Cardiac muscle cell (in vitro differentiated cells and primary cell): ENCODE data around the gene PCBD1. TPM values are rescaled to one million over a fixed set of nuclear protein-coding genes. Genes with fewer than 3 reads are reported as not detected.
"Not testable (repeated sequence)": the region's sequence is repeated elsewhere in the genome, so short reads cannot be mapped to it uniquely, and the experiment has no call there.

Experiments
- DNase-seq, 2 donors: peaks; one replicate each; pipeline versions ENCODE4 v3.0.0 to v3.0.0-alpha.2; 2010 to 2017; ENCODE audit warnings: low read depth in 1 of 2, low spot score in 1 of 2
- H3K27ac ChIP-seq: fragments of 200-600 bp; sonication (generic); 2 replicates; pipeline ENCODE4 v1.5.1; 2016
- H3K27me3 ChIP-seq: fragments of 200-600 bp; sonication (generic); 2 replicates; pipeline ENCODE4 v1.6.0; 2016; ENCODE audit warnings: control low read depth
- H3K36me3 ChIP-seq: fragments of 200-600 bp; sonication (generic); 2 replicates; pipeline ENCODE4 v1.5.1; 2016; ENCODE audit warnings: control low read depth
- H3K4me1 ChIP-seq: fragments of 200-600 bp; sonication (generic); 2 replicates; pipeline ENCODE4 v1.8.1; 2017; ENCODE audit warnings: low read depth, mild to moderate bottlenecking, mixed run types
- H3K4me3 ChIP-seq: fragments of 200-600 bp; sonication (generic); 2 replicates; pipeline ENCODE4 v1.5.1; 2016; ENCODE audit warnings: mild to moderate bottlenecking
- H3K9me3 ChIP-seq: fragments of 200-600 bp; sonication (generic); 2 replicates; pipeline ENCODE4 v1.5.1; 2017; ENCODE audit warnings: low read depth, mild to moderate bottlenecking, control low read depth
- polyA plus RNA-seq: library from polyadenylated mRNA; unstranded; fragments of >200 nt; fragmentation: Nextera tagmentation; extraction: Ambion mirVana; gene quantifications from 2 replicates; pipeline ENCODE4 v1.2.1, GENCODE V29; 2016
- total RNA-seq: library from RNA; depleted of rRNA; stranded (reverse); fragments of >200 nt; gene quantifications from 2 replicates; pipeline ENCODE4 v1.2.3, GENCODE V29; 2016
- TF ChIP-seq, protein P1 (sequence below): IDR thresholded peaks from 2 replicates; pipeline ENCODE4 v1.5.1; 2012; ENCODE audit warnings: low read depth, mild to moderate bottlenecking, low read length

The PCBD1 gene
- total and polyA plus RNA-seq, 2 experiments from 2014 or later: 145 to 264 TPM

DNA sequence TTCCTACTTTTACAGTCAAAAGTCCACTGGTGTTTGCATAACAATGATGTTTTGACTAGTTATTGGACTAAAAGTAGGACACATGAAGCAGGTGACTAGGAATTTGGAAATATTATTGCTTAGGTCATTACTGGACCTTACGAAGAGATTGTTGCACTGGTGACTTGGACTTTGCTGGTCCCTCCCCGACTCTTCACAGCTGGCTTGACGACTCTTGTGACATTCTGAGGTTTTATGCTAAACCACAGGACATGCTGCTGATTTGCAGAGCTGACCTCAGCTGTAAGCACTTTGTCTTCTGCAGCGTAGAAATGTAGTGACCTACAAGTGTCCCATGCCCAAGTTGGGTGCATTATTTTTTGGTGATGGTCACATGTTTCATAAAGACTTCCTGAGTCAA lies 21.9 kb downstream of the PCBD1 start:
- DNase-seq: peak in 1 of 2 donors; percentile 21
- TF ChIP-seq, protein P1, sequence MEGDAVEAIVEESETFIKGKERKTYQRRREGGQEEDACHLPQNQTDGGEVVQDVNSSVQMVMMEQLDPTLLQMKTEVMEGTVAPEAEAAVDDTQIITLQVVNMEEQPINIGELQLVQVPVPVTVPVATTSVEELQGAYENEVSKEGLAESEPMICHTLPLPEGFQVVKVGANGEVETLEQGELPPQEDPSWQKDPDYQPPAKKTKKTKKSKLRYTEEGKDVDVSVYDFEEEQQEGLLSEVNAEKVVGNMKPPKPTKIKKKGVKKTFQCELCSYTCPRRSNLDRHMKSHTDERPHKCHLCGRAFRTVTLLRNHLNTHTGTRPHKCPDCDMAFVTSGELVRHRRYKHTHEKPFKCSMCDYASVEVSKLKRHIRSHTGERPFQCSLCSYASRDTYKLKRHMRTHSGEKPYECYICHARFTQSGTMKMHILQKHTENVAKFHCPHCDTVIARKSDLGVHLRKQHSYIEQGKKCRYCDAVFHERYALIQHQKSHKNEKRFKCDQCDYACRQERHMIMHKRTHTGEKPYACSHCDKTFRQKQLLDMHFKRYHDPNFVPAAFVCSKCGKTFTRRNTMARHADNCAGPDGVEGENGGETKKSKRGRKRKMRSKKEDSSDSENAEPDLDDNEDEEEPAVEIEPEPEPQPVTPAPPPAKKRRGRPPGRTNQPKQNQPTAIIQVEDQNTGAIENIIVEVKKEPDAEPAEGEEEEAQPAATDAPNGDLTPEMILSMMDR: no peak
- peaks cover 21% of the 10 kb centered on the region for H3K36me3 ChIP-seq
- H3K27ac ChIP-seq: no peak overlapping the region
- H3K27me3 ChIP-seq: no peaks in the 10 kb centered on the region
- H3K4me3 ChIP-seq: no peak overlapping the region
- no peaks in the 10 kb centered on the region for H3K4me1 ChIP-seq
- no peaks in the 10 kb centered on the region for H3K9me3 ChIP-seq

DNA sequence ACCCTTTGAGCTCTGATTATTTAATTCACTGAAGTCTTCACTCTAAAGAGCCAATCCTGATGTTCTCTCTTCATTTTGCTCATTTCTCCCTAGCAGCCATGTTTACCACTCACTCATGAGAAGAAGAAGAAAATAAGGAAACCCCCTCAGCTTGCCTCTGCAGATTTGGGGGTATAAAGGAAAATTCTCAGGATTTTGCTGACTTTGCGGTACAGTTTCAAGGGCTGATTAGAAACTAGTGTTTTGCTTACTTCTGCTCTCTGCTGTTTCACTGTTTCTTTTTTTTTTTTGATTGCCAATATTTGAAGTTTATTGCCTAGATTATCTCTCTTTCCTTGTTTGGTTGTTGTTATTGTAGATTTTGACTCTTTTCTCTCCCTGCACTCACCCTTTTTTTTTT lies 23.4 kb downstream of the PCBD1 start:
- Histone ChIP-seq H3K4me3 (no peak overlapping the region), H3K27me3 (no peaks in the 10 kb centered on the region), H3K4me1 (no peaks in the 10 kb centered on the region), H3K36me3 (peaks cover 21% of the 10 kb centered on the region), H3K9me3 (no peaks in the 10 kb centered on the region), H3K27ac (no peak overlapping the region)
- no peak for DNase-seq
- TF ChIP-seq, protein P1: no peak

DNA sequence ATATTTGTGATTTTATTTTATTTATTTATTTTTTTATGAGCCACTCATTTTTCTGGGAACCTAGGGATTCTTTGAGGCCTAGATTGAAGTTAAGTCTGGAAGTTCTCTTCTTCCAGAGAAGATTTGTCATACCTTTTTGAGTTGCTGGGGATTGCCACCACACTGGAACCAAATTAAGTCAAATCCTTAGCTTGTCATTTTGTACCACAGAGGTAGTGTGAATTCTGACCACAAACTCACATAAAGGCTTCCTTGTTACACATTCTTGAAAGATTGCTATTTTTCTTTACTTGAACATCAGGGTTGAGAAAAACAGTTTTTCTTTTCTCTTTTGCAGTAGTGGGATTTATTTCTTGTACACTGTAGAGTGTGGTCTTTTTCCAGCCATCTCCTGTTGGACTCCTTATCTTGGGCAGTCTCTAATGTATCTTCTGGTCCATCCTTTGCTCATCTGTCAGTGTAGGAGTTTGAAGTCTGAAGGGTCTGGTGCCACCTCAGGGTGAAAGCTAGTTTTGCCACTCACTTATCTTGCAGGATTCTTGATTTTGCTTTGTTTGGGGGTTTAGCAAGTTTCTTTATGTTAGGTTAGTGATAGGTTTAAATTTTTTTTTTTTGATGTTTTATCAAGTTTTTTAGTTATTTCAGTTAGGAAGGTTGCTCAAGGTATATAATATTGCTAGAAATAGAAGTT lies 24.8 kb downstream of the PCBD1 start:
- no peak for DNase-seq
- Histone ChIP-seq H3K4me1 (no peaks in the 10 kb centered on the region), H3K4me3 (no peak overlapping the region), H3K27ac (no peak overlapping the region), H3K36me3 (peaks cover 27% of the 10 kb centered on the region), H3K9me3 (no peaks in the 10 kb centered on the region), H3K27me3 (no peaks in the 10 kb centered on the region)
- TF ChIP-seq, protein P1: no peak

DNA sequence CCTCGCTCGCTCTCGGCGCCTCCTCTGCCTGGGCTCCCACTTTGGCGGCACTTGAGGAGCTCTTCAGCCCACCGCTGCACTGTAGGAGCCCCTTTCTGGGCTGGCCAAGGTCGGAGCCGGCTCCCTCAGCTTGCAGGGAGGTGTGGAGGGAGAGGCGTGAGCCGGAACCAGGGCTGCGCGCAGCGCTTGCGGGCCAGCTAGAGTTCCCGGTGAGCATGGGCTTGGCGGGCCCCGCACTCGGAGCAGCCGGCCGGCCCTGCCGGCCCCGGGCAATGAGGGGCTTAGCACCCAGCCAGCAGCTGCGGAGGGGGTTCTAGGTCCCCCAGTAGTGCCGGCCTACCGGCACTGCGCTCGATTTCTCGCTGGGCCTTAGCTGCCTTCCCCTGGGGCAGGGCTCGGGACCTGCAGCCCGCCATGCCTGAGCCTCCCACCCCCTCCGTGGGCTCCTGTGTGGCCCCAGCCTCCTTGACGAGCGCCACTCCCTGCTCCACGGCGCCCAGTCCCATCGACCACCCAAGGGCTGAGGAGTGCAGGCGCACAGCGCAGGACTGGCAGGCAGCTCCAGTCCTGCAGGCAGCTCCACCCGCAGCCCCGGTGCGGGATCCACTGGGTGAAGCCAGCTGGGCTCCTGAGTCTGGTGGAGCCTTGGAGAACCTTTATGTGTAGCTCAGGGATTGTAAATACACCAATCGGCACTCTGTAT lies 26.7 kb downstream of the PCBD1 start:
- H3K36me3 ChIP-seq: peaks cover 32% of the 10 kb centered on the region
- not testable (repeated sequence) for DNase-seq, H3K27me3 ChIP-seq, H3K27ac ChIP-seq, H3K4me3 ChIP-seq, H3K9me3 ChIP-seq, H3K4me1 ChIP-seq

DNA sequence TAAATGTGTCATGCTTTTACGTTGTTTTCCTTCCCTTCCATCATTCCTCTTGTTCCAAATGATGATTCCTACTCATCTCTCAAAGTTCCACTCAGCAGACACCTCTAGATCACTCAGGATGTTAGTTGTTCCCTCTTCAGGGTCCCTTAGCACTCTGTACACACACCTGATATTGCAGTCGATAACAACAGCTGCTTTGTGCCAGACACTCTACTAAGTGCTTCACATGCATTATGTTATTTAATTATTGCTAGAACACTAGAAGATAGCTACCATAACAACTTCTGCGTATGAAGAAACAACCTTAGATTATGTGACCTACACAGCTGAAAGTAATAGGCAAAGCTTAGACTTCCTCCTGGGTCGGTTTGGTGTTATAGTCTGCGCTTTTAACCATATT lies 29.6 kb downstream of the PCBD1 start:
- Histone ChIP-seq H3K4me3 (no peak overlapping the region), H3K4me1 (peaks cover 15% of the 10 kb centered on the region), H3K36me3 (peaks cover 47% of the 10 kb centered on the region), H3K9me3 (no peaks in the 10 kb centered on the region), H3K27ac (no peak overlapping the region), H3K27me3 (no peaks in the 10 kb centered on the region)
- TF ChIP-seq, protein P1: no peak
- no peak for DNase-seq

DNA sequence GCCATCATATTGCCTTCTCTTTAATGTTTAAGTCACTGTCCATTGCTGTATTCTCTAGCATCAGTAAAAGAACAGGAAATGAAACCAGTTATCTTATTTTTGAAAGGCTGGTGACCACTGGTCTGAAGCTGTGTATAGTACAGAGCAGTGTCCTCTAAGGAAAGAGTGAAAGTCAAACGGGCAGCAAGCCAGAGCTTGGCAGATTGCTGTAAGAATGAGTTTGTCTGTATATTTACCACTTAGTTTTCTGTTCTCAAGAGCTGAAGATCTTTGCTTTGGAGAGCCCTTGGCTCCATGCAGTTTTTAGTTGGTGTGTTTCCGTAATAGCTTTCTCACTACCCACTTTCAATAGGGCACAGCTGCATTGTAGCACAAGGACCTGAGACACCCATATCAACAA lies 31.9 kb downstream of the PCBD1 start:
- Histone ChIP-seq H3K27ac (peak overlapping the region; percentile 81), H3K4me1 (peaks cover 37% of the 10 kb centered on the region), H3K9me3 (no peaks in the 10 kb centered on the region), H3K36me3 (peaks cover 48% of the 10 kb centered on the region), H3K27me3 (no peaks in the 10 kb centered on the region), H3K4me3 (no peak overlapping the region)
- peak in 1 of 2 donors; percentile 59 for DNase-seq
- TF ChIP-seq, protein P1: no peak
